Cardiac ventricle fibroblast (primary cell): ENCODE data around the gene CALHM5. TPM values are rescaled to one million over a fixed set of nuclear protein-coding genes. Genes with fewer than 3 reads are reported as not detected.

ENCODE experiments used
- total RNA-seq: library from RNA; depleted of rRNA; stranded (reverse); fragments of >200 nt; gene quantifications from 2 replicates; pipeline ENCODE4 v1.2.3, GENCODE V29; 2015

CALHM5 gene
- total RNA-seq = 4.6 and 5.0 TPM in 2 replicates

GRCh38 chr6:116511424-116512110 lies at the start of gene CALHM5:
TSS of gene CALHM5 (plus strand) at chr6:116511639. CDS start at chr6:116511697, 58 bp downstream.

GRCh38 chr6:116545651-116546050 lies 34.2 kb downstream of the CALHM5 start, which contains the start of gene TRAPPC3L:
TSS of gene TRAPPC3L (minus strand) at chr6:116545684. CDS start at chr6:116545514, 170 bp downstream.

GRCh38 chr6:116553451-116553850 lies 42.0 kb downstream of the CALHM5 start, which contains the start of gene CALHM4:
TSS of gene CALHM4 (plus strand) at chr6:116553751. CDS start at chr6:116553794, 43 bp downstream.

GRCh38 chr6:116570856-116571682 lies 59.6 kb downstream of the CALHM5 start, which contains the start of gene RWDD1:
TSS of gene RWDD1 (plus strand) at chr6:116571504. CDS start at chr6:116571583, 79 bp downstream.

Other genes with a start within 250 kb of the CALHM5 start
- 49.9 and 57.0 TPM in 2 replicates for gene TSPYL1, start 231.7 kb upstream of the CALHM5 start, total RNA-seq
- 47.3 and 48.9 TPM in 2 replicates for gene DSE, start 140.7 kb upstream of the CALHM5 start, total RNA-seq
- gene CALHM6, start 50.3 kb upstream of the CALHM5 start, total RNA-seq = 2.8 and 5.1 TPM in 2 replicates
- 1.2 TPM in 1 of 2 replicates, not detected in the other for gene TRAPPC3L, start 34.0 kb downstream of the CALHM5 start, total RNA-seq
- not detected in 2 replicates for gene CALHM4, start 42.1 kb downstream of the CALHM5 start, total RNA-seq
- gene RWDD1, start 59.9 kb downstream of the CALHM5 start, total RNA-seq = 37.7 and 40.2 TPM in 2 replicates
- not detected in 2 replicates for gene RSPH4A, start 104.8 kb downstream of the CALHM5 start, total RNA-seq
- gene ZUP1, start 157.1 kb downstream of the CALHM5 start, total RNA-seq = 4.0 and 7.6 TPM in 2 replicates
- 4.1 and 6.7 TPM in 2 replicates for gene KPNA5, start 169.6 kb downstream of the CALHM5 start, total RNA-seq